SU-DHL-6 (cell line): Measurements from ENCODE around the gene MYBPC3.
"Not testable (repeated sequence)": the region's sequence is repeated elsewhere in the genome, so short reads cannot be mapped to it uniquely, and the experiment has no call there.

Experiments
- H2AFZ ChIP-seq: fragments of 200-600 bp; sonication (generic); 2 replicates; pipeline ENCODE4 v1.6.1; 2014; ENCODE audit warnings: low read depth, mild to moderate bottlenecking, moderate library complexity, mixed read lengths, antibody characterized with exemption, low read length; ENCODE audit not compliant: severe bottlenecking
- H3F3A ChIP-seq: fragments of 200-600 bp; shearing (Covaris generic); 2 replicates; pipeline ENCODE4 v1.6.0; 2016; ENCODE audit warnings: antibody characterized with exemption, mild to moderate bottlenecking; ENCODE audit not compliant: insufficient read depth
- H3K27ac ChIP-seq: fragments of 200-600 bp; sonication (generic); 2 replicates; pipeline ENCODE4 v1.5.1; 2016; ENCODE audit warnings: low read depth, mild to moderate bottlenecking, low read length, moderate library complexity, mixed read lengths
- H3K27me3 ChIP-seq: fragments of 200-600 bp; sonication (generic), shearing (Covaris generic); 2 replicates; pipeline ENCODE4 v1.6.0; 2014; ENCODE audit warnings: mild to moderate bottlenecking, low read length
- H3K36me3 ChIP-seq: fragments of 200-600 bp; sonication (generic); 2 replicates; pipeline ENCODE4 v1.6.1; 2014; ENCODE audit warnings: mild to moderate bottlenecking, low read length, mixed read lengths
- H3K4me2 ChIP-seq: fragments of 300-600, 200-600 bp; shearing (Covaris generic), sonication (generic); 2 replicates; pipeline ENCODE4 v1.6.0; 2014; ENCODE audit warnings: low read length, low read depth, mild to moderate bottlenecking; ENCODE audit not compliant: poor library complexity, severe bottlenecking
- H3K4me3 ChIP-seq: fragments of 200-600 bp; sonication (generic); 2 replicates; pipeline ENCODE4 v1.5.1; 2014; ENCODE audit warnings: antibody characterized with exemption, low read length, mild to moderate bottlenecking, mixed read lengths; ENCODE audit not compliant: insufficient read depth, poor library complexity, severe bottlenecking
- H3K79me2 ChIP-seq: fragments of 200-600 bp; sonication (generic); 2 replicates; pipeline ENCODE4 v1.6.1; 2014; ENCODE audit warnings: mild to moderate bottlenecking, low read length, moderate library complexity; ENCODE audit not compliant: insufficient read depth
- H3K9ac ChIP-seq: fragments of 200-600 bp; sonication (generic); 2 replicates; pipeline ENCODE4 v1.7.0; 2014; ENCODE audit warnings: mild to moderate bottlenecking, low read length
- H3K9me2 ChIP-seq: fragments of 200-600 bp; sonication (generic); replicated peaks from 2 replicates; pipeline ENCODE4 v1.6.1; 2014; ENCODE audit warnings: low read length; ENCODE audit not compliant: insufficient read depth
- H3K9me3 ChIP-seq: fragments of 200-600 bp; sonication (generic); 2 replicates; pipeline ENCODE4 v1.6.1; 2014; ENCODE audit warnings: low read length, mixed read lengths; ENCODE audit not compliant: insufficient read depth
- H4K20me1 ChIP-seq: fragments of 200-600 bp; sonication (generic); 2 replicates; pipeline ENCODE4 v1.6.1; 2014; ENCODE audit warnings: low read depth, mild to moderate bottlenecking, antibody characterized with exemption, low read length, moderate library complexity, mixed read lengths
- EZH2phosphoT487 ChIP-seq: fragments of 200-600 bp; sonication (generic), shearing (Covaris generic); conservative IDR thresholded peaks from 2 replicates; pipeline ENCODE4 v1.6.1; 2018; ENCODE audit warnings: mild to moderate bottlenecking, antibody characterized with exemption, low read length, moderate library complexity, mixed read lengths
- TF ChIP-seq, protein P1 (sequence below): fragments of 200-600 bp; sonication (generic); IDR thresholded peaks from one replicate; pipeline ENCODE4 v1.5.1; 2017; ENCODE audit warnings: antibody characterized with exemption, mild to moderate bottlenecking, low read length, moderate library complexity; ENCODE audit not compliant: insufficient read depth, poor library complexity, severe bottlenecking

Gene MYBPC3

DNA sequence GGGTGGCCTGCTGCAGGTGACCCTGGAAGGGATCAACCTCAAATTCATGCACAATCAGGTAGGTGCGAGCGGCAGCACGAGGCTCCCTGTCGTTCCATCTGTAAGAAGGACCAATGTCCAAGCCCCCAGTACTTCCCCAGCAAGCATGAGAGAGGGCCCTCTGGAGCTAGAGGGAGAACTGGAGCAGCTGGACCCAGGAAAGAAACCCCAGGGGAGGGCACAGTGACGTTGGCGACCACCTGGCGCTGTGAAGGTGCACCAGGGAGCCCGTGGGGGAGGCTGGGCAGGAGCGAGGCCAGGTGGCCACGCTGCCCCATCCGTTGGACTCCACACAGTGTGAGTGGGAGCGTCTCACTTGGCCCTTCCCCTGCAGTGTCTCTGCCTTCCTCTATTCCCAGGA, 28.0 kb downstream of the MYBPC3 start:
- Histone ChIP-seq H3K27me3 (no peaks in the 10 kb centered on the region), H4K20me1 (no peaks in the 10 kb centered on the region), H3K9ac (no peak overlapping the region), H3K9me3 (no peaks in the 10 kb centered on the region), H3K9me2 (no peaks in the 10 kb centered on the region), H3K36me3 (no peaks in the 10 kb centered on the region), H2AFZ (no peak overlapping the region), H3K79me2 (no peaks in the 10 kb centered on the region), H3F3A (no peaks in the 10 kb centered on the region), H3K4me2 (no peak overlapping the region), H3K4me3 (no peak overlapping the region), H3K27ac (no peak overlapping the region)
- no peak for TF ChIP-seq EZH2phosphoT487
- TF ChIP-seq, protein P1, sequence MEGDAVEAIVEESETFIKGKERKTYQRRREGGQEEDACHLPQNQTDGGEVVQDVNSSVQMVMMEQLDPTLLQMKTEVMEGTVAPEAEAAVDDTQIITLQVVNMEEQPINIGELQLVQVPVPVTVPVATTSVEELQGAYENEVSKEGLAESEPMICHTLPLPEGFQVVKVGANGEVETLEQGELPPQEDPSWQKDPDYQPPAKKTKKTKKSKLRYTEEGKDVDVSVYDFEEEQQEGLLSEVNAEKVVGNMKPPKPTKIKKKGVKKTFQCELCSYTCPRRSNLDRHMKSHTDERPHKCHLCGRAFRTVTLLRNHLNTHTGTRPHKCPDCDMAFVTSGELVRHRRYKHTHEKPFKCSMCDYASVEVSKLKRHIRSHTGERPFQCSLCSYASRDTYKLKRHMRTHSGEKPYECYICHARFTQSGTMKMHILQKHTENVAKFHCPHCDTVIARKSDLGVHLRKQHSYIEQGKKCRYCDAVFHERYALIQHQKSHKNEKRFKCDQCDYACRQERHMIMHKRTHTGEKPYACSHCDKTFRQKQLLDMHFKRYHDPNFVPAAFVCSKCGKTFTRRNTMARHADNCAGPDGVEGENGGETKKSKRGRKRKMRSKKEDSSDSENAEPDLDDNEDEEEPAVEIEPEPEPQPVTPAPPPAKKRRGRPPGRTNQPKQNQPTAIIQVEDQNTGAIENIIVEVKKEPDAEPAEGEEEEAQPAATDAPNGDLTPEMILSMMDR, result no peak

DNA sequence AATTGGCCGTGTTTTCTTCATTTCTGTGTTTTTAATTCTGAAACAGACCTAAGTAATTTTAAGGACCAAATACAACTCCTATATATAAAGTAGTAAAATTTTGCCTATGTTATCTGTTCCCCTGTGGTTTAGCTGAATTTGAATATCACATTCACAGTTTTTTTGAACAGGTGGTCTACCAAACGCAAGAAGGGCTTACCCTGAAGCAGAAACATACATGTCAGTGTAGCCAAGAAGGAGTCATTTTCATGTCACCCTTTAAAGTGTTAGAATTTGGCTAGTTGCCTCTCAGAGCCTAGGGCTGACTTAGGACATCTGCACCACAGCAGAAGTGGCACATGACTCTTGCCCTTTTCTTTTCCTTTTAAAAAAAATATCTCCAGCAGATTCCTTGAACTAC, 34.3 kb downstream of the MYBPC3 start:
- peaks cover 5% of the 10 kb centered on the region; the same call in 1 of the 2 replicates for H3K36me3 ChIP-seq
- H3K4me2 ChIP-seq, result no peak overlapping the region
- no peak overlapping the region for H2AFZ ChIP-seq
- TF ChIP-seq, protein P1, result no peak
- no peak for TF ChIP-seq EZH2phosphoT487
- no peak overlapping the region for H3K27ac ChIP-seq
- H3K79me2 ChIP-seq, result no peaks in the 10 kb centered on the region
- no peak overlapping the region for H3K9ac ChIP-seq
- H3F3A ChIP-seq, result no peaks in the 10 kb centered on the region
- no peaks in the 10 kb centered on the region for H3K27me3 ChIP-seq
- H3K9me2 ChIP-seq, result no peaks in the 10 kb centered on the region
- H4K20me1 ChIP-seq, result no peaks in the 10 kb centered on the region
- no peaks in the 10 kb centered on the region for H3K9me3 ChIP-seq
- no peak overlapping the region for H3K4me3 ChIP-seq

DNA sequence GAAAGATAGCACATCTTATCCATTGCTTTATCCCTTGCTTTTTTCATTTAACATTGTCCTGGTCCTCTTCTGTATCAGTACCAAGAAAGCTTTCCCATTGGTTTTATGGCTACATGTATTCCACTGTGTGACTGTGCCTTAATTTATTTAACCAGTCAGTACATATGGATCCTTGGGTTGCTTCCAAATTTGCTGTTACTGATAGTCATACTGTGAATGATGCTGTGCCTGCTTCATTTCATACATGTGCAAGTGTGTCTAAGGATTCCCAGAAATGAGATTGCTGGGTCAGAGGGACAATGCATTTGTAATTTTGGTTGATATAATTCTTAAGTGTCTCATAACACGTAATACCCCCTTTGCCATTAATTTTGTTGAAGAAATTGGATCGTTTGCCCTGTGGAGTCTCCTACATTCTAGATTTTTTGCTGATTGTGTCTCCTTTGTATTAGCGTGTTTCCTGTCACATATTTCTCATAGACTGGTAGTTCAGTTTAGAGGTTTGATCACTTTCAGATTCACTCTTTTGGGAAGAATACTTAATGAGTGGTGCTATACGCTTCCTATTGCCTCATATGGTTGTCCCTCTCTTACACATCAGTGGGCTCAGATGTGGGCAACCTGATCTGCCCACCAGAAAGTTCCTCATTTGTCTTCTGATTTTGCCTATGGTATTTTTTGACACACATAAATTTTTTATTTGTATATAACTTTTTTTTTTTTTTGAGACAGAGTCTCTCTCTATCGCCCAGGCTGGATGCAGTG, 35.3 kb downstream of the MYBPC3 start:
- TF ChIP-seq, protein P1, result no peak
- no peak for TF ChIP-seq EZH2phosphoT487
- no peak overlapping the region for H2AFZ ChIP-seq
- no peaks in the 10 kb centered on the region for H3K27me3 ChIP-seq
- peaks cover 5% of the 10 kb centered on the region; the same call in 1 of the 2 replicates for H3K36me3 ChIP-seq
- no peaks in the 10 kb centered on the region for H4K20me1 ChIP-seq
- no peak overlapping the region for H3K4me3 ChIP-seq
- no peak overlapping the region for H3K27ac ChIP-seq
- no peaks in the 10 kb centered on the region for H3K9me2 ChIP-seq
- H3K4me2 ChIP-seq, result no peak overlapping the region
- no peak overlapping the region for H3K9ac ChIP-seq
- H3K9me3 ChIP-seq, result no peaks in the 10 kb centered on the region
- H3F3A ChIP-seq, result no peaks in the 10 kb centered on the region
- no peaks in the 10 kb centered on the region for H3K79me2 ChIP-seq

DNA sequence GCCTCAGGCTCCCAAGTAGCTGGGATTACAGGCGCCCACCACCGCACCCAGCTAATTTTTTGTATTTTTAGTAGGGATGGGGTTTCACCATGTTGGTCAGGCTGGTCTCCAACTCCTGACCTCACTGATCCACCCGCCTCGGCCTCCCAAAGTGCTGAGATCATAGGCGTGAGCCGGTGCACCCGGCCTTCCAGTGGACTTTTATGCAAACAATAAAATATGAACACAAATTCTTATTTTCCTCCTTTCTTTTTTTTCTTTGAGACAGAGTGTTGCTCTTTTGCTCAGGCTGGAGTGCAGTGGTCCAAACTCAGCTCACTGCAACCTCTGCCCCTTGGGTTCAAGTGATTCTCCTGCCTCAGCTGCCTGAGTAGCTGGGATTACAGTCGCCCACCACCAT, 36.0 kb downstream of the MYBPC3 start:
- H3K4me3 ChIP-seq, H3K9ac ChIP-seq, H3K27me3 ChIP-seq, H3K4me2 ChIP-seq, H3F3A ChIP-seq, H3K27ac ChIP-seq, H4K20me1 ChIP-seq, H3K9me3 ChIP-seq, H2AFZ ChIP-seq, H3K9me2 ChIP-seq, H3K79me2 ChIP-seq, H3K36me3 ChIP-seq: not testable (repeated sequence)
